ENCODE measurements around the gene TPRKB.
"Not testable (repeated sequence)": the region's sequence is repeated elsewhere in the genome, so short reads cannot be mapped to it uniquely, and the experiment has no call there.

The TPRKB gene

GRCh38 chr2:73766349-73766748 is 29.2 kb upstream of the TPRKB start:
- Histone ChIP-seq H3K4me1 (ENCODE audit: control insufficient read depth in 1 of 2, insufficient read depth in 1 of 2, low read depth in 1 of 2, low read length in 1 of 2) (no peaks in the 10 kb centered on the region), H3K27me3 (no peaks in the 10 kb centered on the region), H3K4me3 (ENCODE audit: low read depth in 1 of 2, low read length in 1 of 2) (no peak overlapping the region), H3K9me3 (no peaks in the 10 kb centered on the region), H3K36me3 (peaks cover 90% of the 10 kb centered on the region), H3K27ac (no peak overlapping the region)
- TF ChIP-seq, protein P1, sequence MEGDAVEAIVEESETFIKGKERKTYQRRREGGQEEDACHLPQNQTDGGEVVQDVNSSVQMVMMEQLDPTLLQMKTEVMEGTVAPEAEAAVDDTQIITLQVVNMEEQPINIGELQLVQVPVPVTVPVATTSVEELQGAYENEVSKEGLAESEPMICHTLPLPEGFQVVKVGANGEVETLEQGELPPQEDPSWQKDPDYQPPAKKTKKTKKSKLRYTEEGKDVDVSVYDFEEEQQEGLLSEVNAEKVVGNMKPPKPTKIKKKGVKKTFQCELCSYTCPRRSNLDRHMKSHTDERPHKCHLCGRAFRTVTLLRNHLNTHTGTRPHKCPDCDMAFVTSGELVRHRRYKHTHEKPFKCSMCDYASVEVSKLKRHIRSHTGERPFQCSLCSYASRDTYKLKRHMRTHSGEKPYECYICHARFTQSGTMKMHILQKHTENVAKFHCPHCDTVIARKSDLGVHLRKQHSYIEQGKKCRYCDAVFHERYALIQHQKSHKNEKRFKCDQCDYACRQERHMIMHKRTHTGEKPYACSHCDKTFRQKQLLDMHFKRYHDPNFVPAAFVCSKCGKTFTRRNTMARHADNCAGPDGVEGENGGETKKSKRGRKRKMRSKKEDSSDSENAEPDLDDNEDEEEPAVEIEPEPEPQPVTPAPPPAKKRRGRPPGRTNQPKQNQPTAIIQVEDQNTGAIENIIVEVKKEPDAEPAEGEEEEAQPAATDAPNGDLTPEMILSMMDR (IDR thresholded peaks at IDR 0.05), result no peak

- Histone ChIP-seq H3K27ac (no peak overlapping the region), H3K4me3 (ENCODE audit: low read depth in 1 of 2, low read length in 1 of 2) (no peak overlapping the region), H3K4me1 (ENCODE audit: control insufficient read depth in 1 of 2, insufficient read depth in 1 of 2, low read depth in 1 of 2, low read length in 1 of 2) (no peaks in the 10 kb centered on the region), H3K9me3 (no peaks in the 10 kb centered on the region), H3K36me3 (peaks cover 92% of the 10 kb centered on the region), H3K27me3 (no peaks in the 10 kb centered on the region)
- TF ChIP-seq, protein P1 (IDR thresholded peaks at IDR 0.05), result no peak
Measured at GRCh38 chr2:73764945-73765344, 27.8 kb upstream of the TPRKB start.

GRCh38 chr2:73762571-73762970 is 25.4 kb upstream of the TPRKB start:
- H3K27ac ChIP-seq, result no peak overlapping the region
- H3K36me3 ChIP-seq, result peaks cover 93% of the 10 kb centered on the region
- no peak overlapping the region for H3K4me3 ChIP-seq (ENCODE audit: low read depth in 1 of 2, low read length in 1 of 2)
- no peaks in the 10 kb centered on the region for H3K27me3 ChIP-seq
- H3K9me3 ChIP-seq, result no peaks in the 10 kb centered on the region
- TF ChIP-seq, protein P1 (IDR thresholded peaks at IDR 0.05), result no peak
- H3K4me1 ChIP-seq (ENCODE audit: control insufficient read depth in 1 of 2, insufficient read depth in 1 of 2, low read depth in 1 of 2, low read length in 1 of 2), result no peaks in the 10 kb centered on the region

DNA sequence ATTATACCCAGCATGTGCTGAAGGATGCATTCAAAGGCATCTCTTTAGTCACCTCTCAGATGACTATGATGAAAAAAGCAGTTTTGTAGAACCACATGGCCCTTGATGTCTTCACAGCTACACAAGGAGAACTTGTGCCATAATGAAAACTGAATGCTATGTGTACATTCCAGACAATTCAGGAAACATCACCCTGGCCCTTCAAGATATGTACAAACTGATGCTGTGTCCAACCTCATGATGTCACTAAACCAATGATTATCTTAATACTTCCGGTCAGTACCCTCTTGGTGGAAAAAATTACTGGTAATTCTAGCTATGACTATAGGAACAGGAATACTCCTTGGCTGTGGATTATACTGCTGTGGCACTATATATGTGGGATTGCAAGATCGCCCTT is 22.8 kb upstream of the TPRKB start:
- no peaks in the 10 kb centered on the region for H3K9me3 ChIP-seq
- no peaks in the 10 kb centered on the region for H3K4me1 ChIP-seq (ENCODE audit: control insufficient read depth in 1 of 2, insufficient read depth in 1 of 2, low read depth in 1 of 2, low read length in 1 of 2)
- no peak overlapping the region for H3K4me3 ChIP-seq (ENCODE audit: low read depth in 1 of 2, low read length in 1 of 2)
- TF ChIP-seq, protein P1 (IDR thresholded peaks at IDR 0.05), result no peak
- no peak overlapping the region for H3K27ac ChIP-seq
- peaks cover 95% of the 10 kb centered on the region for H3K36me3 ChIP-seq
- H3K27me3 ChIP-seq, result no peaks in the 10 kb centered on the region

DNA sequence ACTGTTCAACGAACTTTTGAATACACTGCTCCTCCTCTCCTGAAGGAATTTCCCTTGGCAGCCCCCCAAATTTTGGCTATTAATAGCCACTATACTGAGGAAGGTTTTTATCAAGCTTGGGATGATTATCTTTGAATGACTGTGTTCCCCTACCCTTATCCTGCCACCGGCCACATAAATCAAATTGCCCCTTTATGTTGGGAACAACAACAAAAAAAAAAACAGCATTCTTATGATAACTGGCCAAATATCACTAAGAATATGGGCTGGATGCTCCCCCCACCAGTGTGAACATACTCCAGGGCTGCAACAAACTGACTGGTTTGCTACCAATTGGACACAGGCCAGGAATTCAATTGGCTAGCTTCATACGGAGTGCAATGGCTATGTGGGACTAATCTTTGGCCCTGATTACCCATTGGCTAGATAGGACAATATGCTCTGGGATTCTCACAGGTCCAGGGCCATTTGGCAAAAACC is 22.2 kb upstream of the TPRKB start:
- Histone ChIP-seq H3K4me3 (ENCODE audit: low read depth in 1 of 2, low read length in 1 of 2) (no peak overlapping the region), H3K27ac (no peak overlapping the region), H3K4me1 (ENCODE audit: control insufficient read depth in 1 of 2, insufficient read depth in 1 of 2, low read depth in 1 of 2, low read length in 1 of 2) (no peaks in the 10 kb centered on the region), H3K27me3 (no peaks in the 10 kb centered on the region), H3K36me3 (peaks cover 95% of the 10 kb centered on the region), H3K9me3 (no peaks in the 10 kb centered on the region)
- TF ChIP-seq, protein P1 (IDR thresholded peaks at IDR 0.05), result no peak

DNA sequence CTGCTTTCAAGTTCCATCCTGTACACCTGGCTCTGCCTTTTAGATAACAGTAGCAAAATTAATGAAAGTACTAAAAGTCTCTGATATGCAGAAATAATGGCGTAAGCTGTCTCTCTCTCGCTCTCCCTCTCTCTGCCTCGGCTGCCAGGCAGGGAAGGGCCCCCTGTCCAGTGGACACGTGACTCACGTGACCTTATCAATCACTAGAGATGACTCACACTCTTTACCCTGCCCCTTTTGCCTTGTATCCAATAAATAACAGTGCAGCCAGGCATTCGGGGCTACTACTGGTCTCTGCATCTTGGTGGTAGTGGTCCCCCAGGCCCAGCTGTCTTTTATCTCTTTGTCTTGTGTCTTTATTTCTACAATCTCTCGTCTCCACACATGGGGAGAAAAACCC is 17.2 kb upstream of the TPRKB start:
- H3K27ac ChIP-seq; H3K9me3 ChIP-seq; H3K27me3 ChIP-seq; H3K4me3 ChIP-seq (ENCODE audit: low read depth in 1 of 2, low read length in 1 of 2); H3K4me1 ChIP-seq (ENCODE audit: control insufficient read depth in 1 of 2, insufficient read depth in 1 of 2, low read depth in 1 of 2, low read length in 1 of 2): not testable (repeated sequence)
- H3K36me3 ChIP-seq, result peaks cover 89% of the 10 kb centered on the region
